IPS-18c (cell line): ENCODE measurements around the gene PTEN.

ENCODE experiments used
- H3K4me3 ChIP-seq: 2 replicates; pipeline ENCODE4 v1.7.0; 2013; ENCODE audit warnings: low read depth, mild to moderate bottlenecking, low read length, moderate library complexity; ENCODE audit not compliant: insufficient read depth
- H3K9me3 ChIP-seq: one replicate; pipeline ENCODE4 v1.6.1; 2013; ENCODE audit warnings: mild to moderate bottlenecking, low read length, moderate library complexity; ENCODE audit not compliant: control insufficient read depth, insufficient read depth

The PTEN gene

DNA sequence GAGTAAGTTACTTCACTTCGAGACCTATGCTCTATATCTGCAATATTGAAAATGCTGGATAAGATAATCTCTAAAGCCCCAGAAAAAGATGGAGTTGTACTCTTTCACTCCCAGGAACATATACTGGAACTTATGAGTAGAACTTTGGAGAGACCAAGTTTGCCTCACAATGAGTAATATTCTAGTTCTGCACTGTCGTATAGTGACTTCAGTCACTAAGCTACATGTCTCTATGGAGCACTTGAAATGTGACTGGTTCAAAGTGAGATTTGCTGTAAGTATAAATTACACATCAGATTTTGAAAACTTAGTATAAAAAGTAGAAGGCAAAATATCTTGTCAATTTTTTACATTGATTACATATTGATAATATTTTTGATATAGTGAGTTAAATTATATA, 116.4 kb downstream of the PTEN start:
- no peaks in the 10 kb centered on the region for H3K9me3 ChIP-seq
- H3K4me3 ChIP-seq: no peak overlapping the region

- H3K4me3 ChIP-seq: no peak overlapping the region
- H3K9me3 ChIP-seq: no peaks in the 10 kb centered on the region
Observed at GRCh38 chr10:87983716-87984115, 120.3 kb downstream of the PTEN start.

DNA sequence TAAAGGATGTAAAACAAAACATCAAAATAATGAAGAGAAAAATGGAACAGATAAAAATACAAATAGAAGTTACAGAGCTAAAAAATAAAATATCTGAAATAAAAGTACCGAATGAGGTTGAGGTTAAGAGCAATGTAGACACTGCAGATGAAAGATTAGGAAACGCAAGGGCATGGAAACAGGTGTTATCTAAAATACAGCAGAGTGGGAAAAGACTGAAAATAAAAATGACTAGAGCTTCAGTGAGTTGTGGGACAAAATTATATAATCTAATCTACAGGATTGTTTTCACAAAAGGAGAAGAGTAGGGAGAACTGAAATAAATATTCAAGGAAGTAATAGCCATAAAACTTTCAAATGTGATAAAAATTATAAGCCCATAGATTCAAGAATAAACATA, 123.8 kb downstream of the PTEN start:
- Histone ChIP-seq H3K9me3 (no peaks in the 10 kb centered on the region), H3K4me3 (no peak overlapping the region)

DNA sequence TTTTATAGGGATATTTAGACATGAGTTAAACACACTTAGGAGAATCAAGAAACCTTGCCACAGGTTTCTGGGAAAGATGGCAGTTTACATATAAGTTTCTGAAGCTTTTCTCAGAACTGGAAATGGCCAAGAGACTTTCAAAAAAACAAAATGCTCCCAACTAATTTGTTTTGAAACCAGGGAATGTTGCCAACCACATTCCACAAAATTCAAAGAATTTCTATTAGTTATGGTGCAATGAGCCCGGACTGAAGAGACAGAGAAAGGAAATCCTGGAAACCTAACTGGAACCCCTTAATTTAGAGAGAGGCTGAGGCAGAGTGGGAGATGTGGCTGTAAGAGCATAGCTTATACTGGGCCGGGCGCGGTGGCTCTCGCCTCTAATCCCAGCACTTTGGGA, 128.5 kb downstream of the PTEN start:
- no peaks in the 10 kb centered on the region for H3K9me3 ChIP-seq
- no peak overlapping the region for H3K4me3 ChIP-seq

GRCh38 chr10:88004451-88004850, 141.0 kb downstream of the PTEN start:
- Histone ChIP-seq H3K9me3 (no peaks in the 10 kb centered on the region), H3K4me3 (no peak overlapping the region)

DNA sequence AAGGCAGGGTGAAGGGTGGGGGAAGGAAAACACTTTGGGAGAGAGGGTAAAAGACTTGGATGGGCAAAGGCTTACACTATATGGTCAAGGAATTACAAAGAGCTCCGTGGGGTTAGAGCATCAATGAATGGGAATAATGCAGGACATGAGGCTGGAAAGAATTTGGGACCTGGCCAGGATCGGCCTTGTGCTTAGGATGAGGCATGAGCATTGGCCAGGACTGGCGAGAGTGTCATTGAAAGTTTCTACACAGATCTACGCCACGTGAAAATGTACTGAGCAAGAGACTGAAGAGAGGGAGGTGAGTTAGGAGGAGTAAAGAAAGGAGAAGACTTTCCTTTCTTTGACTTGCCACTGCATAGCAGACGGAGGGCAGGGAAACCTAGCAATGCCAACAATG, 142.8 kb downstream of the PTEN start:
- H3K9me3 ChIP-seq: no peaks in the 10 kb centered on the region

GRCh38 chr10:88008866-88009470, 145.5 kb downstream of the PTEN start:
- no peak overlapping the region for H3K4me3 ChIP-seq
- H3K9me3 ChIP-seq: no peaks in the 10 kb centered on the region

More for the DNA sequence above, 142.8 kb downstream of the PTEN start:
- H3K4me3 ChIP-seq: no peak overlapping the region

- Histone ChIP-seq H3K9me3 (no peaks in the 10 kb centered on the region), H3K4me3 (no peak overlapping the region)
Observed at GRCh38 chr10:88012641-88013040, 149.2 kb downstream of the PTEN start.

DNA sequence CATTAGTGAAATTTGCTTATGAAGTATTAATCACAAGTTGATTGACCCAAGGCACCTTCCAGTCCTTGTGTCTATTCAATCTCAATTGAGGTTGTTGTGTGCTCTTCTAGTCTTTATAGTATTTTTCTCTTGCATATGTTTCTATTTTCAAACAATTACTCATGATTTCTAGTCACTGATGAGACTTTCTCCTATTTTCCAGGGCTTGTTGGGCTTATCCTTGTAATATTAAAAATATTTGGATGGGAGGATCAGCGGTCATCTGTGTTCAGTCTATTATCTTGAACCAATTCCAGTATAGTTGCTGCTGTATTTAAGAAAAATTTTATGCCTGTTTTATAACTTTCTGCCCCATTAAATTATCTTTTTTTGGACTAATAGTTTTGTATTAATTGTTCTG, 154.4 kb downstream of the PTEN start:
- no peaks in the 10 kb centered on the region for H3K9me3 ChIP-seq
- H3K4me3 ChIP-seq: no peak overlapping the region

DNA sequence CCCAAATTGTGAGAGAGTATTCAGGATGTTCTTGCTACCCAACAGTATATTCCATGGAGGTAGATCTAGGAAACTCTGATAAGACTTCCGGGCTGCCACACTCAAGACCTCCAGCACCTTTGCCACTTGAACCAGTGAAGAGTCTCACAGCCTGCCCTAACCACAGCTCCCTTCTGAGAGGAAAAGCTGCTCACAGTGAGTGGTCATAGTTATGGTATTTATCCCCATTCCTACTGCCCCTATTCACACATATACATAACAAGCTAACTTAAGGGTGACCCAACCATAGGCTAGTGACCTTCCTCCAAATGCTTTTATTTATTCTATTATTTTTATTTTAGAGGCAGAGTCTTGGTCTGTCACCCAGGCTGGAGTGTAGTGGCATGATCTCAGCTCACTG, 156.3 kb downstream of the PTEN start:
- Histone ChIP-seq H3K9me3 (no peaks in the 10 kb centered on the region), H3K4me3 (no peak overlapping the region)
